Glutamatergic neuron (in vitro differentiated cells): ENCODE measurements around the gene EXOSC7. TPM values are rescaled to one million over a fixed set of nuclear protein-coding genes. Genes with fewer than 3 reads are reported as not detected.

ENCODE experiments used
- DNase-seq: peaks from one replicate; pipeline ENCODE4 v3.0.0; 2022
- H3K27ac Mint-ChIP-seq: one replicate; pipeline ENCODE4 v1.8.0; 2020; ENCODE audit warnings: mild to moderate bottlenecking, mixed read lengths, inconsistent platforms; ENCODE audit not compliant: unreplicated experiment
- H3K27me3 Mint-ChIP-seq: one replicate; pipeline ENCODE4 v1.8.0; 2020; ENCODE audit warnings: mild to moderate bottlenecking, moderate library complexity, mixed read lengths, inconsistent platforms; ENCODE audit not compliant: unreplicated experiment
- H3K36me3 Mint-ChIP-seq: one replicate; pipeline ENCODE4 v1.8.0; 2020; ENCODE audit warnings: mild to moderate bottlenecking, mixed read lengths, inconsistent platforms; ENCODE audit not compliant: unreplicated experiment
- H3K4me1 Mint-ChIP-seq: one replicate; pipeline ENCODE4 v1.8.0; 2020; ENCODE audit warnings: mild to moderate bottlenecking, low read depth, mixed read lengths, inconsistent platforms; ENCODE audit not compliant: unreplicated experiment
- H3K4me3 Mint-ChIP-seq: one replicate; pipeline ENCODE4 v1.8.0; 2020; ENCODE audit warnings: mild to moderate bottlenecking, mixed read lengths, inconsistent platforms; ENCODE audit not compliant: unreplicated experiment
- H3K9me3 Mint-ChIP-seq: one replicate; pipeline ENCODE4 v1.8.0; 2020; ENCODE audit warnings: mild to moderate bottlenecking, moderate library complexity, mixed read lengths, inconsistent platforms; ENCODE audit not compliant: unreplicated experiment
- total RNA-seq: library from RNA; stranded (reverse); fragmentation: NEBNext Ultra II Directional; extraction: Animal tissue kit (Norgen Biotek cat#: 25700); gene quantifications from one replicate; pipeline ENCODE4 v1.2.1, GENCODE V29; 2021; ENCODE audit not compliant: unreplicated experiment
- TF ChIP-seq, protein P1 (sequence below): fragments of 200-600 bp; sonication (generic); IDR thresholded peaks from one replicate; pipeline ENCODE4 v1.5.0; 2021; ENCODE audit not compliant: partially characterized antibody, unreplicated experiment

EXOSC7 gene
- total RNA-seq, 1 donor from 2014 or later, result 30.9 TPM

DNA sequence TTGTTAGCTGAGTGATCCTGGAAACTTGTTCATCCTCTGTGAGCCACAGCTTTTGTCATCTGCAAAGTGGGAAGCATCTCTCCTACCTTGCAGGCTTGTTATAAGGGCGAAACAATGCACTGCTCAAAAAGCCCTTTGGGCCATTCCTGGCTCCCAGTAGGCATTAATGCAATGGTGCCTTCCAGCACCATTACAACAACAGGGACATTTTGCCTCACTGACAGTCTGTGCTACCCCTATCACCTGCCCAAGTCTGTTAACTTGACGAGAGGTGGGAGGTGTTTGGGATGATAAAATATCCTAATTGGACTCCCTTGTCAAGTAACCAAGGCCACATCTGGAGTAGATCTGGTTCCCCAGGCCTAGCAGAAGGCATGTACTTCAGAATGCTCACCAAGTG lies 44.3 kb upstream of the EXOSC7 start:
- no peak for DNase-seq
- Mint-ChIP-seq H3K4me1 (no peaks in the 10 kb centered on the region), H3K27ac (no peak overlapping the region), H3K27me3 (no peaks in the 10 kb centered on the region), H3K4me3 (no peak overlapping the region), H3K9me3 (peaks cover 2% of the 10 kb centered on the region), H3K36me3 (no peaks in the 10 kb centered on the region)
- TF ChIP-seq, protein P1, sequence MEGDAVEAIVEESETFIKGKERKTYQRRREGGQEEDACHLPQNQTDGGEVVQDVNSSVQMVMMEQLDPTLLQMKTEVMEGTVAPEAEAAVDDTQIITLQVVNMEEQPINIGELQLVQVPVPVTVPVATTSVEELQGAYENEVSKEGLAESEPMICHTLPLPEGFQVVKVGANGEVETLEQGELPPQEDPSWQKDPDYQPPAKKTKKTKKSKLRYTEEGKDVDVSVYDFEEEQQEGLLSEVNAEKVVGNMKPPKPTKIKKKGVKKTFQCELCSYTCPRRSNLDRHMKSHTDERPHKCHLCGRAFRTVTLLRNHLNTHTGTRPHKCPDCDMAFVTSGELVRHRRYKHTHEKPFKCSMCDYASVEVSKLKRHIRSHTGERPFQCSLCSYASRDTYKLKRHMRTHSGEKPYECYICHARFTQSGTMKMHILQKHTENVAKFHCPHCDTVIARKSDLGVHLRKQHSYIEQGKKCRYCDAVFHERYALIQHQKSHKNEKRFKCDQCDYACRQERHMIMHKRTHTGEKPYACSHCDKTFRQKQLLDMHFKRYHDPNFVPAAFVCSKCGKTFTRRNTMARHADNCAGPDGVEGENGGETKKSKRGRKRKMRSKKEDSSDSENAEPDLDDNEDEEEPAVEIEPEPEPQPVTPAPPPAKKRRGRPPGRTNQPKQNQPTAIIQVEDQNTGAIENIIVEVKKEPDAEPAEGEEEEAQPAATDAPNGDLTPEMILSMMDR, result no peak

DNA sequence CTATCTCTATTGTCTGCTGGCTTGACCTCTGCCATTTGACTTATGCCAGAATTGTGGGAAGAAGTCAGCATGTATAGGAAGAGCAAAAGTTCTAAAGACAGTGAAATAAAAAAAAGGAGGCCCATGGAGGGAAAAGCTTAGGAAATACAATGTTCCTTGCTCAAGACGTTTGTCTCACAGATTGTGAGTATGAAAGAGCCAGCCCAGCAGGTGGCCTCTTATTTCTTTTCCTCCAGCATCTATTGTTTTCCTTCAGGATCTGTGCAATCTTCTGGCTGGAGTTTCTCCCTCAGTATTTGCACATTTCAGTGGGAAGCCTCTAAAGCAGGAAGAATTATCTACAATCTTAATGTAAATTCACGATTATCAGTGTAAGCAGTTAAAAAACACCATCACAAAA lies 43.8 kb upstream of the EXOSC7 start:
- TF ChIP-seq, protein P1, result no peak
- Mint-ChIP-seq H3K4me3 (no peak overlapping the region), H3K27ac (no peak overlapping the region), H3K36me3 (no peaks in the 10 kb centered on the region), H3K4me1 (no peaks in the 10 kb centered on the region), H3K9me3 (peaks cover 2% of the 10 kb centered on the region), H3K27me3 (no peaks in the 10 kb centered on the region)
- no peak for DNase-seq

- Mint-ChIP-seq H3K9me3 (peaks cover 2% of the 10 kb centered on the region), H3K27me3 (no peaks in the 10 kb centered on the region), H3K4me3 (no peak overlapping the region)
Observed at GRCh38 chr3:44932986-44933944, 42.8 kb upstream of the EXOSC7 start.

DNA sequence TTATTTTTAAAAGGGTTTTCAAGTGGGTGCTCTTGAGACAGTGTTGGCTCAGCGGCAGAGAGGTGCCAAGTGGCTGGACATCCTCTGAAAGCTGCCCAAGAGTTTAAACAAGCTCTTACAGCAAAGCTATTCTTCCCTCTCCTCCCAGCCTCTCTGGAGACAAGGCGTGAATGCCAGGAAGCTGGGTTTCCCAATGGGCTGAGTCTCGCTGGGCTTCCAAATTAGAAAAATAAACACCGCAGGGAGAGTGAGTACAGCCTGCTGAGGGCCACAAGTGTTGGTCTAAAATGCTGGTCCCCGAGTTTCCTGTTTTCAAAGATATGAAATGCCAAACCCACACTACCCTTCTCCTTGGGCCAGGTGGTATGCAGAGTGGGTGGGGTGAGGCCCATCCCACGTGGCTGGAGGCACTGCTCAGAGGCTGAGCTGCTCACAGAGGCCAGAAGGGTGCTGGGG lies 36.4 kb upstream of the EXOSC7 start:
- H3K4me3 Mint-ChIP-seq, result no peak overlapping the region
- H3K27ac Mint-ChIP-seq, result peak overlapping the region; percentile 55
- TF ChIP-seq, protein P1, result no peak
- no peak for DNase-seq
- H3K27me3 Mint-ChIP-seq, result peaks cover 2% of the 10 kb centered on the region
- peaks cover 14% of the 10 kb centered on the region for H3K9me3 Mint-ChIP-seq
- H3K4me1 Mint-ChIP-seq, result peaks cover 12% of the 10 kb centered on the region
- no peaks in the 10 kb centered on the region for H3K36me3 Mint-ChIP-seq

More at GRCh38 chr3:44932986-44933944, 42.8 kb upstream of the EXOSC7 start:
- no peak overlapping the region for H3K27ac Mint-ChIP-seq
- H3K36me3 Mint-ChIP-seq, result no peaks in the 10 kb centered on the region
- H3K4me1 Mint-ChIP-seq, result no peaks in the 10 kb centered on the region
- DNase-seq, result no peak
- TF ChIP-seq, protein P1, result no peak
